Hepatocyte (in vitro differentiated cells): ENCODE data around the gene SNAP29. TPM values are rescaled to one million over a fixed set of nuclear protein-coding genes. Genes with fewer than 3 reads are reported as not detected.

ENCODE experiments used
- DNase-seq: peaks from one replicate; pipeline ENCODE4 v3.0.0-alpha.2; 2016; ENCODE audit warnings: low spot score
- H2AFZ ChIP-seq: fragments of 200-600 bp; sonication (generic); 2 replicates; pipeline ENCODE4 v1.6.0; 2016; ENCODE audit warnings: antibody characterized with exemption, mild to moderate bottlenecking
- H3K27ac ChIP-seq: fragments of 200-600 bp; sonication (generic); 2 replicates; pipeline ENCODE4 v1.5.1; 2016; ENCODE audit warnings: mild to moderate bottlenecking
- H3K27me3 ChIP-seq: fragments of 200-600 bp; sonication (generic); 2 replicates; pipeline ENCODE4 v1.6.1; 2016
- H3K36me3 ChIP-seq: fragments of 200-600 bp; sonication (generic); replicated peaks from 2 replicates; pipeline ENCODE4 v1.5.1; 2016; ENCODE audit warnings: low read depth; ENCODE audit not compliant: insufficient read depth
- H3K4me1 ChIP-seq: fragments of 200-600 bp; sonication (generic); 2 replicates; pipeline ENCODE4 v1.5.1; 2016; ENCODE audit warnings: mild to moderate bottlenecking, moderate library complexity; ENCODE audit not compliant: insufficient read depth
- H3K4me2 ChIP-seq: fragments of 200-600 bp; sonication (generic); 2 replicates; pipeline ENCODE4 v1.6.0; 2016
- H3K4me3 ChIP-seq: fragments of 200-600 bp; sonication (generic); 2 replicates; pipeline ENCODE4 v1.5.1; 2016; ENCODE audit warnings: mild to moderate bottlenecking
- H3K79me2 ChIP-seq: fragments of 200-600 bp; sonication (generic); 2 replicates; pipeline ENCODE4 v1.6.0; 2017; ENCODE audit warnings: mild to moderate bottlenecking
- H3K9me2 ChIP-seq: fragments of 200-600 bp; sonication (generic); replicated peaks from 2 replicates; pipeline ENCODE4 v1.6.0; 2017; ENCODE audit warnings: mild to moderate bottlenecking; ENCODE audit not compliant: insufficient read depth
- H3K9me3 ChIP-seq: fragments of 200-600 bp; sonication (generic); 2 replicates; pipeline ENCODE4 v1.5.1; 2016; ENCODE audit warnings: low read depth, mild to moderate bottlenecking
- H4K20me1 ChIP-seq: fragments of 200-600 bp; sonication (generic); 2 replicates; pipeline ENCODE4 v1.6.0; 2016; ENCODE audit warnings: mild to moderate bottlenecking; ENCODE audit not compliant: insufficient read depth, poor library complexity, severe bottlenecking
- CTCF ChIP-seq: fragments of 200-600 bp; sonication (generic); IDR thresholded peaks from 2 replicates; pipeline ENCODE4 v1.5.1; 2016; ENCODE audit warnings: antibody characterized with exemption, mild to moderate bottlenecking; ENCODE audit not compliant: poor library complexity
- EZH2 ChIP-seq: fragments of 200-600 bp; sonication (generic); IDR thresholded peaks from 2 replicates; pipeline ENCODE4 v1.6.1; 2016; ENCODE audit warnings: antibody characterized with exemption, mild to moderate bottlenecking, borderline replicate concordance
- EZH2phosphoT487 ChIP-seq: fragments of 200-600 bp; sonication (generic); IDR thresholded peaks from one replicate; pipeline ENCODE4 v1.6.1; 2018; ENCODE audit warnings: antibody characterized with exemption, mild to moderate bottlenecking, low read depth, moderate library complexity; ENCODE audit not compliant: unreplicated experiment, severe bottlenecking
- whole genome bisulfite sequencing: methylation state at CpG from one replicate; pipeline ENCODE4 v1.1.6; 2016; ENCODE audit warnings: low lambda C conversion rate; ENCODE audit errors: missing lambda C conversion rate; 5-methylcytosine and 5-hydroxymethylcytosine counted together
- polyA plus RNA-seq: library from polyadenylated mRNA; unstranded; fragments of >200 nt; fragmentation: Nextera tagmentation; extraction: Ambion mirVana; gene quantifications from 2 replicates; pipeline ENCODE4 v1.2.1, GENCODE V29; 2016
- total RNA-seq: library from RNA; depleted of rRNA; stranded (reverse); fragments of >200 nt; gene quantifications from 2 replicates; pipeline ENCODE4 v1.2.3, GENCODE V29; 2014

SNAP29 gene
- total and polyA plus RNA-seq, 2 experiments from 2014 or later, result 14.5 to 41.0 TPM

GRCh38 chr22:20875296-20875695 lies 16.5 kb downstream of the SNAP29 start:
- Histone ChIP-seq H3K4me2 (no peak overlapping the region), H3K36me3 (no peaks in the 10 kb centered on the region), H3K9me3 (no peaks in the 10 kb centered on the region), H3K4me3 (no peak overlapping the region), H3K27me3 (no peaks in the 10 kb centered on the region), H3K4me1 (no peaks in the 10 kb centered on the region), H4K20me1 (no peaks in the 10 kb centered on the region), H2AFZ (no peak overlapping the region), H3K27ac (no peak overlapping the region), H3K9me2 (no peaks in the 10 kb centered on the region), H3K79me2 (no peaks in the 10 kb centered on the region)
- 97% methylated on average over 1 of the region's 1 CpG for WGBS
- no peak for DNase-seq
- TF ChIP-seq EZH2phosphoT487, result no peak
- no peak for TF ChIP-seq CTCF
- no peak for TF ChIP-seq EZH2

GRCh38 chr22:20877715-20878114 lies 18.9 kb downstream of the SNAP29 start:
- no peak for DNase-seq

GRCh38 chr22:20881231-20881630 lies 22.4 kb downstream of the SNAP29 start:
- no peak overlapping the region for H3K4me3 ChIP-seq
- no peak overlapping the region for H3K4me2 ChIP-seq
- no peaks in the 10 kb centered on the region for H3K9me3 ChIP-seq
- DNase-seq, result no peak
- no peak overlapping the region for H2AFZ ChIP-seq
- no peaks in the 10 kb centered on the region for H3K79me2 ChIP-seq
- TF ChIP-seq EZH2 (no peak), CTCF (no peak), EZH2phosphoT487 (no peak)
- H3K27me3 ChIP-seq, result no peaks in the 10 kb centered on the region
- H3K4me1 ChIP-seq, result peaks cover 3% of the 10 kb centered on the region
- no peaks in the 10 kb centered on the region for H4K20me1 ChIP-seq
- no peaks in the 10 kb centered on the region for H3K36me3 ChIP-seq
- H3K27ac ChIP-seq, result peak overlapping the region; percentile 46
- 58% methylated on average over 5 of the region's 5 CpGs for WGBS
- no peaks in the 10 kb centered on the region for H3K9me2 ChIP-seq

More at GRCh38 chr22:20877715-20878114, 18.9 kb downstream of the SNAP29 start:
- Histone ChIP-seq H4K20me1 (no peaks in the 10 kb centered on the region), H2AFZ (no peak overlapping the region), H3K9me3 (no peaks in the 10 kb centered on the region), H3K4me3 (no peak overlapping the region), H3K4me2 (no peak overlapping the region), H3K4me1 (no peaks in the 10 kb centered on the region), H3K27me3 (no peaks in the 10 kb centered on the region), H3K79me2 (no peaks in the 10 kb centered on the region), H3K36me3 (no peaks in the 10 kb centered on the region), H3K27ac (no peak overlapping the region), H3K9me2 (no peaks in the 10 kb centered on the region)
- TF ChIP-seq EZH2 (no peak), EZH2phosphoT487 (no peak), CTCF (no peak)
- WGBS, result 95% methylated on average over 3 of the region's 3 CpGs
